Parathyroid adenoma (tissue), 2 donors: ENCODE data around the gene C11orf98.

Source experiments
- H2AFZ ChIP-seq: fragments of 300-600 bp; sonication (generic); one replicate; pipeline ENCODE4 v1.7.0; 2017; ENCODE audit warnings: antibody characterized with exemption, mild to moderate bottlenecking
- H3K27ac ChIP-seq: fragments of 300-600 bp; sonication (generic); one replicate; pipeline ENCODE4 v1.7.0; 2017
- H3K27me3 ChIP-seq: fragments of 300-600 bp; sonication (generic); one replicate; pipeline ENCODE4 v1.7.0; 2017; ENCODE audit warnings: low read length; ENCODE audit not compliant: control insufficient read depth, insufficient read depth
- H3K36me3 ChIP-seq: fragments of 300-600 bp; sonication (generic); one replicate; pipeline ENCODE4 v1.7.0; 2017; ENCODE audit warnings: low read length; ENCODE audit not compliant: control insufficient read depth, insufficient read depth
- H3K4me1 ChIP-seq: fragments of 300-600 bp; sonication (generic); one replicate; pipeline ENCODE4 v1.7.0; 2017; ENCODE audit warnings: control low read depth
- H3K4me2 ChIP-seq: fragments of 300-600 bp; sonication (generic); one replicate; pipeline ENCODE4 v1.7.0; 2017; ENCODE audit warnings: low read length
- H3K4me3 ChIP-seq: fragments of 300-600 bp; sonication (generic); one replicate; pipeline ENCODE4 v1.7.0; 2017; ENCODE audit warnings: low read depth, low read length
- H3K79me2 ChIP-seq: fragments of 300-600 bp; sonication (generic); one replicate; pipeline ENCODE4 v1.7.0; 2017; ENCODE audit warnings: control low read depth
- H3K9ac ChIP-seq: fragments of 300-600 bp; sonication (generic); one replicate; pipeline ENCODE4 v1.7.0; 2017; ENCODE audit warnings: mild to moderate bottlenecking
- H3K9me3 ChIP-seq: fragments of 300-600 bp; sonication (generic); one replicate; pipeline ENCODE4 v1.7.0; 2017; ENCODE audit warnings: low read length; ENCODE audit not compliant: control insufficient read depth
- TF ChIP-seq, protein P1 (sequence below): fragments of 300-600 bp; sonication (generic); IDR thresholded peaks from one replicate; pipeline ENCODE4 v1.7.0; 2017; ENCODE audit warnings: antibody characterized with exemption, mild to moderate bottlenecking
- donor health status: primary hyperparathyroidism.

Gene C11orf98

DNA sequence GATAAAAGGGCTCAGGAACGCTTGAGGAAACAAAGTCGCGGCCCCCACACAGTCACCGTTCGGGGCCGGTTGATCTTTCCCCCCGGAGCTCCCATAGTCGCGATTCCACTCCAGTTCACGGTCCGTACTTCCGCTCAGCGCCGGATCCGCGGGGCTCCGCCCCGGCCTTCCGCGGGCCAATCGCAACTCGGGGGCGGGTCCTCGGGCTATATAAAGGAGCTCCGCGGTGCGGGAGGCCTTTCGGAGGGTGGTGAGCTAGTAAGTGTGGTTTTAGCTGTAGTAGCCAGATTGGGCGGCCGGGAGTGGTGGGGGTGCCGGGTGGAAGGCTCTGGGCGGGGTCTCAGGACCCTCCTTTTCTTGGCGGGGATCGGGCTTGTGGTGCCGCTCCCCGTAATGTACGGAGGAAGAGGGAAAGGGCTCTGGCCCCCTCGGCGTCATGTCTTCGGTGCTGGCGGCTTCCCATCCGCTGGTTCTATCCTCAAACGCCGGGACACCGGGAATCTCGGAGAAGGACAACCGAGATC is at the start of gene C11orf98, which contains the start of gene CSKMT:
Gene C11orf98 (minus strand): TSS at position 136 of the 524 bp plus-strand sequence. CDS start 41 bp downstream, at position 95.
Gene CSKMT (plus strand): TSS at position 238 of the 524 bp plus-strand sequence. CDS start 568 bp downstream, outside the sequence.
- H3K4me2 ChIP-seq: peak within 1 kb of the TSS; percentile 86
- no peaks in the 10 kb centered on the region for H3K4me1 ChIP-seq
- TF ChIP-seq, protein P1, sequence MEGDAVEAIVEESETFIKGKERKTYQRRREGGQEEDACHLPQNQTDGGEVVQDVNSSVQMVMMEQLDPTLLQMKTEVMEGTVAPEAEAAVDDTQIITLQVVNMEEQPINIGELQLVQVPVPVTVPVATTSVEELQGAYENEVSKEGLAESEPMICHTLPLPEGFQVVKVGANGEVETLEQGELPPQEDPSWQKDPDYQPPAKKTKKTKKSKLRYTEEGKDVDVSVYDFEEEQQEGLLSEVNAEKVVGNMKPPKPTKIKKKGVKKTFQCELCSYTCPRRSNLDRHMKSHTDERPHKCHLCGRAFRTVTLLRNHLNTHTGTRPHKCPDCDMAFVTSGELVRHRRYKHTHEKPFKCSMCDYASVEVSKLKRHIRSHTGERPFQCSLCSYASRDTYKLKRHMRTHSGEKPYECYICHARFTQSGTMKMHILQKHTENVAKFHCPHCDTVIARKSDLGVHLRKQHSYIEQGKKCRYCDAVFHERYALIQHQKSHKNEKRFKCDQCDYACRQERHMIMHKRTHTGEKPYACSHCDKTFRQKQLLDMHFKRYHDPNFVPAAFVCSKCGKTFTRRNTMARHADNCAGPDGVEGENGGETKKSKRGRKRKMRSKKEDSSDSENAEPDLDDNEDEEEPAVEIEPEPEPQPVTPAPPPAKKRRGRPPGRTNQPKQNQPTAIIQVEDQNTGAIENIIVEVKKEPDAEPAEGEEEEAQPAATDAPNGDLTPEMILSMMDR: no peak
- peak within 1 kb of the TSS; percentile 75 for H3K4me3 ChIP-seq
- no peaks in the 10 kb centered on the region for H3K9me3 ChIP-seq
- no peaks in the 10 kb centered on the region for H3K79me2 ChIP-seq
- H3K27ac ChIP-seq: peak within 1 kb of the TSS; percentile 70
- no peak within 1 kb of the TSS for H3K9ac ChIP-seq
- H2AFZ ChIP-seq: peak within 1 kb of the TSS; percentile 75
- H3K36me3 ChIP-seq: no peaks in the 10 kb centered on the region
- H3K27me3 ChIP-seq: no peaks in the 10 kb centered on the region

DNA sequence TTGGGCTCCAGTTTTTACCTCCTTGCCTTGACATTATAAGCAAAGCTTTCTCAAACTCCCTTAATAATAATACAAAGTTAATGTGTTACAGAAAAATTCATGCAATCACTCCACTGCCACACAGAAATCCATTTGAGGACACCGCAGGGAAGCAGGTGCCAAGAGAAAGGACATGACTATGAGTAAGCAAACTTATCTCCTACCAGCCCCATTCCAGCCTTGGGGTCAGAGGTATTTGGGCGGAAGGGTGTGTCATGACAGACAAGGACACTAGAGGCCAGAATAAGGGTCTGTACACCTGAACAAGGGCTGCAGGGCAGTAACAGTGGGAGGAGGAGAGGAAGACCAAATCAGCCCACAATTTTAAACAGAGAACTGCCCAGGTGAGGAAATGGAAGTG is 48.3 kb upstream of the C11orf98 start:
- TF ChIP-seq, protein P1: no peak
- Histone ChIP-seq H3K4me1 (peaks cover 2% of the 10 kb centered on the region), H3K4me3 (no peak overlapping the region), H3K27ac (no peak overlapping the region), H3K36me3 (no peaks in the 10 kb centered on the region), H3K9me3 (no peaks in the 10 kb centered on the region), H2AFZ (no peak overlapping the region), H3K27me3 (no peaks in the 10 kb centered on the region), H3K79me2 (peaks cover 3% of the 10 kb centered on the region), H3K9ac (no peak overlapping the region), H3K4me2 (no peak overlapping the region)

- Histone ChIP-seq H3K36me3 (no peaks in the 10 kb centered on the region), H3K27ac (no peak overlapping the region), H2AFZ (no peak overlapping the region), H3K9ac (no peak overlapping the region), H3K79me2 (peaks cover 3% of the 10 kb centered on the region), H3K4me3 (no peak overlapping the region), H3K9me3 (no peaks in the 10 kb centered on the region), H3K27me3 (no peaks in the 10 kb centered on the region), H3K4me2 (no peak overlapping the region), H3K4me1 (peaks cover 2% of the 10 kb centered on the region)
- TF ChIP-seq, protein P1: no peak
Observed at GRCh38 chr11:62712861-62713260, 47.9 kb upstream of the C11orf98 start.

DNA sequence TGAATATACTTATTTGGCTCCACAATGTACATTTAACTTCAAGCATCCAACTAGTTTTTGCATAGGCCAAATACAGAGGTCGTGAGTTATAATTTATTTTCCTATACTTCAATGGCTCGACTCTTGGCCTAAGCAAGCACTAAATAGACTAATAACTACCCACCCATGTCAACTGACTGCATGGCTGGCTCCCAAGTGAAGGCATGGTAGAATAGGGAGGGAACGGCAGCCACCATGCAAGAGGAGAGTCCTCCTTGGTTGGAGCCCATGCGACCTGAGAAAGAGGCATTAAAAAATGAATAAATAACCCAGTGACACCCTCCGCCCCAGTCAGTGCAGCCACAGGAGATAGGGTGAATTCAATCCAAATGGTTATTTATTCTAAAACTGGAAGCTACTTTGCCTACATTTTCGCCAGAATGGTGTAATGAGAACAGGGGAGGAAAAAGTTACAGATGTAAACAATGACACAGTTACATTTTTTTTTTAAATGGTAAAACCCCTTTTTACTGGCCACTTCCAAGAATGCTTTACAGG is 47.3 kb upstream of the C11orf98 start:
- H3K4me2 ChIP-seq: no peak overlapping the region

More for the DNA sequence above, 47.3 kb upstream of the C11orf98 start:
- H3K9ac ChIP-seq: no peak overlapping the region
- no peaks in the 10 kb centered on the region for H3K27me3 ChIP-seq
- no peaks in the 10 kb centered on the region for H3K79me2 ChIP-seq
- peaks cover 2% of the 10 kb centered on the region for H3K4me1 ChIP-seq
- no peak overlapping the region for H2AFZ ChIP-seq
- no peaks in the 10 kb centered on the region for H3K36me3 ChIP-seq
- H3K4me3 ChIP-seq: no peak overlapping the region
- no peak overlapping the region for H3K27ac ChIP-seq
- H3K9me3 ChIP-seq: no peaks in the 10 kb centered on the region
- TF ChIP-seq, protein P1: no peak
